ENCODE measurements around the gene SNRPA. TPM values are rescaled to one million over a fixed set of nuclear protein-coding genes. Genes with fewer than 3 reads are reported as not detected.
A peak's percentile ranks its signal among the peaks of the same experiment; 100 is the strongest.

SNRPA gene
- total and polyA plus RNA-seq, 2 donors: 58.4 to 60.9 TPM

- no peaks in the 10 kb centered on the region for H3K4me1 ChIP-seq (ENCODE audit: control insufficient read depth in 2 of 2, insufficient read depth in 2 of 2, low read length in 2 of 2)
- no peaks in the 10 kb centered on the region for H3K9me3 ChIP-seq (ENCODE audit: control insufficient read depth in 2 of 2, insufficient read depth in 1 of 2, low read length in 1 of 2)
- no peak overlapping the region for H3K27ac ChIP-seq (ENCODE audit: low read depth in 1 of 2, low read length in 1 of 2)
- H3K36me3 ChIP-seq (ENCODE audit: control insufficient read depth in 2 of 2, insufficient read depth in 2 of 2, low read length in 1 of 2): peaks cover 48 to 62% of the 10 kb centered on the region in 2 donors
- no peak for DNase-seq (ENCODE audit: low read depth in 6 of 9, low spot score in 9 of 9)
- 97% methylated on average over 7 of the region's 7 CpGs for WGBS
- H3K4me3 ChIP-seq (ENCODE audit: low read length in 2 of 2): no peak overlapping the region
- H3K27me3 ChIP-seq (ENCODE audit: control insufficient read depth in 2 of 2, insufficient read depth in 1 of 2, low read length in 1 of 2): no peaks in the 10 kb centered on the region
Measured at GRCh38 chr19:40707615-40708014, 43.4 kb upstream of the SNRPA start.

DNA sequence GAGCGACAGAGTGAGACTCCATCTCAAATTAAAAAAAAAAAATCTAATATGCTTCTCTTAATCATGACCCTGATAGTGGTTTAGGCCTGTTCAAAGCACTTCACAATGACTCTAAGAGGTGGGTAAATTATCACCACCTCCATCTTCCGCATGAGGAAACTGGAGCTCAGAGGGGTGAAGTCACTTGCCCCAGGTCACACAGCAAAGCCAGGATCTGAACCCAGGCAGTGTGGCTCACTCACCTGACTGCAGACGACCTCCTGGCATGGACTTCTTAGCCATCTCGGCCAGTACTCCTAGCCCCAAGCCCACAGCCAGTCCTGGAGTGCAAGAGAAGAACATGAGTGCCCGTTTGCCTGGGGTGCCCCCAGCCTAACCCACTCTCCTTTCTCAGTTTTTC, 41.2 kb upstream of the SNRPA start:
- DNase-seq (ENCODE audit: low read depth in 6 of 9, low spot score in 9 of 9): no peak
- Histone ChIP-seq H3K27me3 (ENCODE audit: control insufficient read depth in 2 of 2, insufficient read depth in 1 of 2, low read length in 1 of 2) (no peaks in the 10 kb centered on the region), H3K27ac (ENCODE audit: low read depth in 1 of 2, low read length in 1 of 2) (no peak overlapping the region), H3K4me3 (ENCODE audit: low read length in 2 of 2) (no peak overlapping the region), H3K9me3 (ENCODE audit: control insufficient read depth in 2 of 2, insufficient read depth in 1 of 2, low read length in 1 of 2) (no peaks in the 10 kb centered on the region), H3K36me3 (ENCODE audit: control insufficient read depth in 2 of 2, insufficient read depth in 2 of 2, low read length in 1 of 2) (peaks cover 26 to 40% of the 10 kb centered on the region in 2 donors), H3K4me1 (ENCODE audit: control insufficient read depth in 2 of 2, insufficient read depth in 2 of 2, low read length in 2 of 2) (peaks cover 5 to 10% of the 10 kb centered on the region in 2 donors)
- WGBS: 95% methylated on average over 5 of the region's 5 CpGs

GRCh38 chr19:40713939-40714338, 37.1 kb upstream of the SNRPA start:
- Histone ChIP-seq H3K9me3 (ENCODE audit: control insufficient read depth in 2 of 2, insufficient read depth in 1 of 2, low read length in 1 of 2) (peaks cover 0 to 4% of the 10 kb centered on the region in 2 donors), H3K4me3 (ENCODE audit: low read length in 2 of 2) (peak overlapping the region in 1 of 2 donors; percentile 76), H3K27ac (ENCODE audit: low read depth in 1 of 2, low read length in 1 of 2) (peak overlapping the region in 1 of 2 donors; percentile 97), H3K36me3 (ENCODE audit: control insufficient read depth in 2 of 2, insufficient read depth in 2 of 2, low read length in 1 of 2) (peaks cover 8 to 14% of the 10 kb centered on the region in 2 donors), H3K4me1 (ENCODE audit: control insufficient read depth in 2 of 2, insufficient read depth in 2 of 2, low read length in 2 of 2) (peaks cover 35 to 44% of the 10 kb centered on the region in 2 donors), H3K27me3 (ENCODE audit: control insufficient read depth in 2 of 2, insufficient read depth in 1 of 2, low read length in 1 of 2) (no peaks in the 10 kb centered on the region)
- DNase-seq (ENCODE audit: low read depth in 6 of 9, low spot score in 9 of 9): no peak
- WGBS: 92% methylated on average over 11 of the region's 11 CpGs

DNA sequence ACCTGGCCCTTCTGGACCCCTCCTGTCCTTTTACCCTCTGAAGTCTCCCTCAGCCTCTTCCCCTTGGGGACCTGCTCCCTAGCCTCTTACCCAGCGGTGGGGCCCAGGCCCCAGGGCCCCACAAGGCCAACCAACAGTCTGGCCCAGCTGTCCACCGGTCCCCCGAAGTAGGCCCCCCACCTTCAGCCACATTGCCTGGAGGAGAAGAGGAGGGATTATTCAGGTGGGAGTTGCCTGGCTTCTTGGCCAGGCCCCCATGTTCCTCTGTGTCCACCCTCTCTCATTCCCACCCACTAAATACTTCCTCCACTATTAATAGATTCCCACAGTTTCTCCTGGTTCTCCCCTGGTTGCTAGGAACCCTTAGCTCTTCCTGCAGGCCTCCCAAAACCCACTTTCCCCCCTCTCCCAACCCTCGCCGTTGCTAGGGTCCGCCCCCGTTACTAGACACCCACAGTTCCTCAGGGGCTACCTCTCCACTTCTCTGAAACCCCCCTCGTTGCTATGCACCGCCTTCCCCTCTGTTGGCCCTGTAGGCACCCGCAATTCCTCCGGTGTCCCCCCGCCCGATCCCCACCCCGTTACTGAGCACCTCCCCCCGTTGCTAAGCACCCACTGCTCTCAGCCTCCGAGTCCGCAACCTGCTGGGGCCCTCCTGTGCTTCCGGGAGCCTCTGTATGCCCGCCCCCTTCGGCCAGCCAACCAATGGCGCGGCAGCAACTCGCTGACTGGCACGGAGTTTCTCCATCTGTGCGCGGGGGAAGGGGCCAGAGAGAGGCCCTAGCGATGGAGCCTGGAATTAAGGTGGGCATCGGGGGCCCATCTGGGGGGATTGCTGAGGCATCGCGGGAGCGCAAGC, 36.3 kb upstream of the SNRPA start:
- peaks cover 0 to 4% of the 10 kb centered on the region in 2 donors for H3K9me3 ChIP-seq (ENCODE audit: control insufficient read depth in 2 of 2, insufficient read depth in 1 of 2, low read length in 1 of 2)
- 2% methylated on average over 31 of the region's 31 CpGs for WGBS
- H3K4me1 ChIP-seq (ENCODE audit: control insufficient read depth in 2 of 2, insufficient read depth in 2 of 2, low read length in 2 of 2): peaks cover 42 to 49% of the 10 kb centered on the region in 2 donors
- no peaks in the 10 kb centered on the region for H3K27me3 ChIP-seq (ENCODE audit: control insufficient read depth in 2 of 2, insufficient read depth in 1 of 2, low read length in 1 of 2)
- H3K4me3 ChIP-seq (ENCODE audit: low read length in 2 of 2): peak overlapping the region; percentile 76 to 91
- peak overlapping the region; percentile 94 to 97 for H3K27ac ChIP-seq (ENCODE audit: low read depth in 1 of 2, low read length in 1 of 2)
- peak; percentile 87 to 97 (median 94) for DNase-seq (ENCODE audit: low read depth in 6 of 9, low spot score in 9 of 9)
- H3K36me3 ChIP-seq (ENCODE audit: control insufficient read depth in 2 of 2, insufficient read depth in 2 of 2, low read length in 1 of 2): peaks cover 4 to 10% of the 10 kb centered on the region in 2 donors

DNA sequence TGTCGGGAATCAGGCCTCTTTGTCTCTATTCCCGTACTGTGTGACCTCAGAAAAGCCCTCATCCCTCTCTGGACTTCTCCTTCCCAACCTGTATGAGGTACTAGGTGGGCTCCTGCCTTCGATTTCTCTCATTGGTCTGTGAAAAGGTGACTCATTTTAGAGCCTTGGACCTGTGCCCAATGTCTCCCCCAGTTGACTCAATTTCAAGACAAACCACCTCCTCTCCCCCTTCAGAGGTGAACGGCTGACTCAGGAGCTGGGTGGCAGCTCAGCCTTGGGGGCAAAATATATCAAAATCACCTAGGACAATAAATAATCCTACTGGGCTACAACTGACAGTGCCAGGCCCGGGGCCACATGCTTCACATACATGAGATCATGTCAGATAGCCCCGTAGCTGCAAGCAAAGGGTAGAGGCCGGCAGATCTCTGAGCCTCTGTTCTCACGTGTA, 34.9 kb upstream of the SNRPA start:
- Histone ChIP-seq H3K27me3 (ENCODE audit: control insufficient read depth in 2 of 2, insufficient read depth in 1 of 2, low read length in 1 of 2) (no peaks in the 10 kb centered on the region), H3K36me3 (ENCODE audit: control insufficient read depth in 2 of 2, insufficient read depth in 2 of 2, low read length in 1 of 2) (peaks cover 0 to 6% of the 10 kb centered on the region in 2 donors), H3K9me3 (ENCODE audit: control insufficient read depth in 2 of 2, insufficient read depth in 1 of 2, low read length in 1 of 2) (peaks cover 0 to 4% of the 10 kb centered on the region in 2 donors), H3K4me3 (ENCODE audit: low read length in 2 of 2) (peak overlapping the region; percentile 76 to 91), H3K27ac (ENCODE audit: low read depth in 1 of 2, low read length in 1 of 2) (peak overlapping the region; percentile 94 to 97), H3K4me1 (ENCODE audit: control insufficient read depth in 2 of 2, insufficient read depth in 2 of 2, low read length in 2 of 2) (peaks cover 42 to 53% of the 10 kb centered on the region in 2 donors)
- WGBS: 12% methylated on average over 8 of the region's 8 CpGs
- DNase-seq (ENCODE audit: low read depth in 6 of 9, low spot score in 9 of 9): peak in 3 of 9 donors; percentile 16 to 35 (median 17)

DNA sequence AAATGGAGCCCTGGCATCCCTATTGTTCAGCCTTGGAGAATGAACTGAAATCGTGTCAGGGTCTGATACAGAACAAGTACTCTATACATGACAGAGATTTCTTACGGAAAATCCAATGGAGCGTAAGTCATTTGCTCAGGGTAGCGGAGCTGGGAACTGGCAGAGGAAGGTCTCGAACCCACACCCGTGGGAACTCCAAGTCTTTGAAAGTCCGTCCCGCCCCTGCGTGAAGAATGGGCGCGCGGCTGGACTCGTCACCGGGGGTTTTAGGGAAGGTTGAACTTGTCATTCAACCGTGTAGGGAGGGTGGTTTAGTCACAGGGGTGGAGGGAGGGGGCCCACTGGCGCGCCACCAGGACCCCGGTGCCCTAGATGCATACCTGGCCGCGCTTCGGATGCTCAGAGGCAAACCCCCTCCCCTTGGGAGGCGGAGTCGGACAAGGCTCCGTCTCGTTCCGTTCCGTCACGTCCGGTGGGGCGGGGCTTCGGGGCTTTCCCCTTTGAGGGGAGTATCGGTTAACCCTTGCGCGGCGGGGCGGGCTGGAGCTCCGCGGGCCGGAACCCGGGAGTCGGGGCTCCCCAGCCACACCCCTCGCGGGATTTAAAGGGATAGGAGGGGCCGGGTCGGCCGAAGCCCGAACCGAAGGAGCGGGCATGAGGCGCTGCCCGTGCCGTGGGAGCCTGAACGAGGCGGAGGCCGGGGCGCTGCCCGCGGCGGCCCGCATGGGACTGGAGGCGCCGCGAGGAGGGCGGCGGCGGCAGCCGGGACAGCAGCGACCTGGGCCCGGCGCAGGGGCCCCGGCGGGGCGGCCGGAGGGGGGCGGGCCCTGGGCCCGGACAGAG, 34.3 kb upstream of the SNRPA start, which contains the start of the genes COQ8B and ITPKC:
COQ8B (minus strand) TSS at position 405 of the 843 bp plus-strand sequence. CDS start 2,254 bp downstream, outside the sequence.
ITPKC (plus strand) TSS at position 631 of the 843 bp plus-strand sequence; CDS start at position 655, 24 bp downstream.
- peak; percentile 86 to 100 (median 98) for DNase-seq (ENCODE audit: low read depth in 6 of 9, low spot score in 9 of 9)
- under 1% methylated on average over 76 of the region's 76 CpGs for WGBS
- Histone ChIP-seq H3K36me3 (ENCODE audit: control insufficient read depth in 2 of 2, insufficient read depth in 2 of 2, low read length in 1 of 2) (peaks cover 0 to under 1% of the 10 kb centered on the region in 2 donors), H3K27me3 (ENCODE audit: control insufficient read depth in 2 of 2, insufficient read depth in 1 of 2, low read length in 1 of 2) (no peaks in the 10 kb centered on the region), H3K4me1 (ENCODE audit: control insufficient read depth in 2 of 2, insufficient read depth in 2 of 2, low read length in 2 of 2) (peaks cover 42 to 53% of the 10 kb centered on the region in 2 donors), H3K27ac (ENCODE audit: low read depth in 1 of 2, low read length in 1 of 2) (peak within 1 kb of the TSS; percentile 94 to 97), H3K9me3 (ENCODE audit: control insufficient read depth in 2 of 2, insufficient read depth in 1 of 2, low read length in 1 of 2) (peaks cover 0 to 4% of the 10 kb centered on the region in 2 donors), H3K4me3 (ENCODE audit: low read length in 2 of 2) (peak within 1 kb of the TSS; percentile 76 to 91)

GRCh38 chr19:40717325-40717879, 33.6 kb upstream of the SNRPA start:
- peak in 3 of 9 donors; percentile 2 to 12 (median 4) for DNase-seq (ENCODE audit: low read depth in 6 of 9, low spot score in 9 of 9)

DNA sequence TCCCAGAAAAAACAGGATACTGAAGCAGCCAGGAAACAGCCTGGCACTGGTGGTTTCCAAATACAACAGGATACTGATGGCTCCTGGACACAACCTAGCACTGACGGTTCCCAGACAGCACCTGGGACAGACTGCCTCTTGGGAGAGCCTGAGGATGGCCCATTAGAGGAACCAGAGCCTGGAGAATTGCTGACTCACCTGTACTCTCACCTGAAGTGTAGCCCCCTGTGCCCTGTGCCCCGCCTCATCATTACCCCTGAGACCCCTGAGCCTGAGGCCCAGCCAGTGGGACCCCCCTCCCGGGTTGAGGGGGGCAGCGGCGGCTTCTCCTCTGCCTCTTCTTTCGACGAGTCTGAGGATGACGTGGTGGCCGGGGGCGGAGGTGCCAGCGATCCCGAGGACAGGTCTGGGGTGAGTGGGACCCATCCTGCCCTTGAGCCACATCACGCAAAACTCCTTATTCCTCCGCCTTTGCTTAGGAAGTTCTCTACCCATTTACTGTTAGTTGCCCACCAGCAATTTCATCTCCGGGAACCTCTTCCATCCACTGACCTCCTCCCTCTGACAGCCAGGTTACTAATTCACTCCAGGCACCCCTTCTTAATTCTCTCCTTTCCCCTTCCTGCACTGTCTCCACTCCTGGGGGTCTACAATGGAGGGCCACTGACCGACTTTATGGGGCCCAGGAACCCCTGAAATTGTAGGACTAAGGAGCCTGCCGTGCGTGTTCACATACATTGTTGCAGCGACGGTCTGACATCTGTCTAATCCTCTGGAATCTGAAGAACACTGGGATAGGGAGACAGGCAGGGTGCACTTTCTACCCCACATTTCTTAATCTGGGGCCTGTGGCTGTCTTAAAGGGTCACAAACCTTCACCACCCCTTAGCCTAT, 32.9 kb upstream of the SNRPA start:
- peak in 1 of 9 donors; percentile 2 for DNase-seq (ENCODE audit: low read depth in 6 of 9, low spot score in 9 of 9)
- WGBS: 85% methylated on average over 20 of the region's 20 CpGs
- Histone ChIP-seq H3K4me1 (ENCODE audit: control insufficient read depth in 2 of 2, insufficient read depth in 2 of 2, low read length in 2 of 2) (peaks cover 42 to 53% of the 10 kb centered on the region in 2 donors), H3K36me3 (ENCODE audit: control insufficient read depth in 2 of 2, insufficient read depth in 2 of 2, low read length in 1 of 2) (peaks cover 4 to 5% of the 10 kb centered on the region in 2 donors), H3K9me3 (ENCODE audit: control insufficient read depth in 2 of 2, insufficient read depth in 1 of 2, low read length in 1 of 2) (peaks cover 0 to 4% of the 10 kb centered on the region in 2 donors), H3K27me3 (ENCODE audit: control insufficient read depth in 2 of 2, insufficient read depth in 1 of 2, low read length in 1 of 2) (no peaks in the 10 kb centered on the region), H3K27ac (ENCODE audit: low read depth in 1 of 2, low read length in 1 of 2) (peak overlapping the region; percentile 59 to 87), H3K4me3 (ENCODE audit: low read length in 2 of 2) (peak overlapping the region; percentile 76 to 91)

More at GRCh38 chr19:40717325-40717879, 33.6 kb upstream of the SNRPA start:
- Histone ChIP-seq H3K27me3 (ENCODE audit: control insufficient read depth in 2 of 2, insufficient read depth in 1 of 2, low read length in 1 of 2) (no peaks in the 10 kb centered on the region), H3K27ac (ENCODE audit: low read depth in 1 of 2, low read length in 1 of 2) (peak overlapping the region; percentile 59 to 87), H3K4me3 (ENCODE audit: low read length in 2 of 2) (peak overlapping the region; percentile 76 to 91), H3K9me3 (ENCODE audit: control insufficient read depth in 2 of 2, insufficient read depth in 1 of 2, low read length in 1 of 2) (peaks cover 0 to 4% of the 10 kb centered on the region in 2 donors), H3K4me1 (ENCODE audit: control insufficient read depth in 2 of 2, insufficient read depth in 2 of 2, low read length in 2 of 2) (peaks cover 42 to 53% of the 10 kb centered on the region in 2 donors), H3K36me3 (ENCODE audit: control insufficient read depth in 2 of 2, insufficient read depth in 2 of 2, low read length in 1 of 2) (peaks cover 2 to 4% of the 10 kb centered on the region in 2 donors)
- 6% methylated on average over 20 of the region's 20 CpGs for WGBS
